Stimulated activated CD4-positive, alpha-beta T cell treated with anti-CD3 and anti-CD28 coated beads, Interleukin-12 subunit alpha, Interleukin-12 subunit beta, amount 100 ng/mL, for 24 hours (primary cell): ENCODE measurements around the gene JUP.
"Not testable (repeated sequence)": the region's sequence is repeated elsewhere in the genome, so short reads cannot be mapped to it uniquely, and the experiment has no call there.

ENCODE experiments used
- DNase-seq, 2 experiments: peaks; one replicate each; pipeline ENCODE4 v3.0.0-alpha.2; 2020; ENCODE audit warnings: low read depth in 2 of 2

The JUP gene

GRCh38 chr17:41786227-41787020, at the start of gene JUP:
JUP (minus strand) TSS chr17:41786711; CDS start chr17:41771854, 14,857 bp downstream.
- peak; percentile 73 to 92 for DNase-seq

- peak; percentile 33 to 47 for DNase-seq
Observed at GRCh38 chr17:41835800-41836549, 49.5 kb upstream of the JUP start, which contains the start of gene NT5C3B. NT5C3B (minus strand) TSS chr17:41836232; CDS start chr17:41836193, 39 bp downstream.

GRCh38 chr17:41835214-41835799, 48.8 kb upstream of the JUP start:
- DNase-seq: no peak

GRCh38 chr17:41829961-41830360, 43.5 kb upstream of the JUP start:
- DNase-seq: not testable (repeated sequence)

GRCh38 chr17:41825175-41825845, 38.8 kb upstream of the JUP start:
- DNase-seq: no peak

GRCh38 chr17:41824086-41824485, 37.6 kb upstream of the JUP start:
- DNase-seq: no peak

- no peak for DNase-seq
Observed at GRCh38 chr17:41823580-41823979, 37.1 kb upstream of the JUP start.

- DNase-seq: no peak
Observed at GRCh38 chr17:41823141-41823524, 36.6 kb upstream of the JUP start.

- DNase-seq: no peak
Observed at GRCh38 chr17:41822216-41823140, 36.0 kb upstream of the JUP start.

- no peak for DNase-seq
Observed at GRCh38 chr17:41821776-41822175, 35.3 kb upstream of the JUP start.

GRCh38 chr17:41818024-41818423, 31.5 kb upstream of the JUP start:
- no peak for DNase-seq

GRCh38 chr17:41816637-41817320, 30.3 kb upstream of the JUP start:
- no peak for DNase-seq

GRCh38 chr17:41814195-41814594, 27.7 kb upstream of the JUP start:
- no peak for DNase-seq

- no peak for DNase-seq
Observed at GRCh38 chr17:41813699-41814124, 27.2 kb upstream of the JUP start.

- DNase-seq: no peak
Observed at GRCh38 chr17:41813152-41813680, 26.7 kb upstream of the JUP start.

- DNase-seq: peak in 1 of 2 experiments; percentile 14
Observed at GRCh38 chr17:41812381-41813151, 26.1 kb upstream of the JUP start, which contains the start of gene FKBP10. FKBP10 (plus strand) TSS chr17:41813004; CDS start chr17:41813035, 31 bp downstream.

- DNase-seq: peak; percentile 37 to 55
Observed at GRCh38 chr17:41811549-41812380, 25.3 kb upstream of the JUP start, which contains the start of gene P3H4. P3H4 (minus strand) TSS chr17:41811949; CDS start chr17:41811915, 34 bp downstream.
